Smooth muscle cell (in vitro differentiated cells): ENCODE measurements around the gene LAMA3. TPM values are rescaled to one million over a fixed set of nuclear protein-coding genes. Genes with fewer than 3 reads are reported as not detected.

ENCODE experiments used
- DNase-seq: peaks from one replicate; lab custom pipeline; 2025; ENCODE audit not compliant: unreplicated experiment; lab: John Stamatoyannopoulos, UW
- H2AFZ ChIP-seq: fragments of 200-600 bp; sonication (generic); 2 replicates; pipeline ENCODE4 v1.6.0; 2016; ENCODE audit warnings: antibody characterized with exemption, low read depth, mild to moderate bottlenecking
- H3F3A ChIP-seq: fragments of 200-600 bp; sonication (generic); 2 replicates; pipeline ENCODE4 v1.6.0; 2017; ENCODE audit warnings: antibody characterized with exemption, low read depth
- H3K27ac ChIP-seq: fragments of 200-600 bp; sonication (generic); 2 replicates; pipeline ENCODE4 v1.5.1; 2016; ENCODE audit warnings: low read depth, mild to moderate bottlenecking
- H3K27me3 ChIP-seq: fragments of 200-600 bp; sonication (generic); 2 replicates; pipeline ENCODE4 v1.6.1; 2016; ENCODE audit warnings: low read depth, mild to moderate bottlenecking
- H3K36me3 ChIP-seq: fragments of 200-600 bp; sonication (generic); 2 replicates; pipeline ENCODE4 v1.5.1; 2016; ENCODE audit warnings: low read depth
- H3K4me1 ChIP-seq: fragments of 200-600 bp; sonication (generic); 2 replicates; pipeline ENCODE4 v1.5.1; 2016; ENCODE audit warnings: low read depth
- H3K4me2 ChIP-seq: fragments of 200-600 bp; sonication (generic); 2 replicates; pipeline ENCODE4 v1.6.0; 2016; ENCODE audit warnings: mild to moderate bottlenecking
- H3K4me3 ChIP-seq: fragments of 200-600 bp; sonication (generic); 2 replicates; pipeline ENCODE4 v1.5.1; 2016; ENCODE audit warnings: mild to moderate bottlenecking
- H3K79me2 ChIP-seq: fragments of 200-600 bp; sonication (generic); 2 replicates; pipeline ENCODE4 v1.6.0; 2016; ENCODE audit warnings: low read depth, mild to moderate bottlenecking
- H3K9ac ChIP-seq: fragments of 200-600 bp; sonication (generic); 2 replicates; pipeline ENCODE4 v1.6.0; 2016; ENCODE audit warnings: low read depth
- H3K9me3 ChIP-seq: fragments of 200-600 bp; sonication (generic); replicated peaks from 2 replicates; pipeline ENCODE4 v1.5.1; 2016; ENCODE audit warnings: low read depth
- H4K20me1 ChIP-seq: fragments of 200-600 bp; sonication (generic); 2 replicates; pipeline ENCODE4 v1.6.0; 2016; ENCODE audit warnings: low read depth
- WGBS: methylation state at CpG from one replicate; pipeline ENCODE4 v1.1.7; 2016; ENCODE audit warnings: low lambda C conversion rate; 5-methylcytosine and 5-hydroxymethylcytosine counted together
- polyA plus RNA-seq: library from polyadenylated mRNA; unstranded; fragments of >200 nt; fragmentation: Nextera tagmentation; extraction: Ambion mirVana; gene quantifications from 2 replicates; pipeline ENCODE4 v1.2.1, GENCODE V29; 2016
- total RNA-seq: library from RNA; depleted of rRNA; stranded (reverse); fragments of >200 nt; gene quantifications from 2 replicates; pipeline ENCODE4 v1.2.3, GENCODE V29; 2014
- TF ChIP-seq, protein P1 (sequence below): fragments of 200-600 bp; sonication (generic); IDR thresholded peaks from 2 replicates; pipeline ENCODE4 v1.5.1; 2017; ENCODE audit warnings: borderline replicate concordance, mild to moderate bottlenecking, antibody characterized with exemption; ENCODE audit not compliant: insufficient read depth, poor library complexity, severe bottlenecking

The LAMA3 gene
- total and polyA plus RNA-seq, 2 experiments from 2014 or later, result 7.8 to 23.1 TPM

DNA sequence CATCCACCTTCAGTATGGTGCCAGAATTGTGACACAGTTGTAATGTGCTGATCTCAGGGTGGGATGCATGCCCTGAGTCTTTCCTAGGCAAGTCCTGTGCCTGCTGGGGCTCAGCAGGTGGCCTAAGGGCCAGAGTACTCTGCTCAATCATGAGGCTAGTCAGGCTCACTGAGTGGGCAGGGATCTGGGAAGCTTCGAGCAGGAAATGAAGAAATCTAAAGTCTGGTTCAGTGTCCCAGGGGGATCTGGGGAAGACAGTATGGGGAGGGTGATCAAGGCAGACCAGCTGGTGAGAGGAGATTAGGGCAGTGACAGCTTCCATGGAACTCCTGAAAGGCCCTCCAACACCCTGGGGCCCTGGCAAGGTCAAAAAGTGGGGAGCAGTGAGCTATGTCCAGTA lies 17.7 kb upstream of the LAMA3 start:
- TF ChIP-seq, protein P1, sequence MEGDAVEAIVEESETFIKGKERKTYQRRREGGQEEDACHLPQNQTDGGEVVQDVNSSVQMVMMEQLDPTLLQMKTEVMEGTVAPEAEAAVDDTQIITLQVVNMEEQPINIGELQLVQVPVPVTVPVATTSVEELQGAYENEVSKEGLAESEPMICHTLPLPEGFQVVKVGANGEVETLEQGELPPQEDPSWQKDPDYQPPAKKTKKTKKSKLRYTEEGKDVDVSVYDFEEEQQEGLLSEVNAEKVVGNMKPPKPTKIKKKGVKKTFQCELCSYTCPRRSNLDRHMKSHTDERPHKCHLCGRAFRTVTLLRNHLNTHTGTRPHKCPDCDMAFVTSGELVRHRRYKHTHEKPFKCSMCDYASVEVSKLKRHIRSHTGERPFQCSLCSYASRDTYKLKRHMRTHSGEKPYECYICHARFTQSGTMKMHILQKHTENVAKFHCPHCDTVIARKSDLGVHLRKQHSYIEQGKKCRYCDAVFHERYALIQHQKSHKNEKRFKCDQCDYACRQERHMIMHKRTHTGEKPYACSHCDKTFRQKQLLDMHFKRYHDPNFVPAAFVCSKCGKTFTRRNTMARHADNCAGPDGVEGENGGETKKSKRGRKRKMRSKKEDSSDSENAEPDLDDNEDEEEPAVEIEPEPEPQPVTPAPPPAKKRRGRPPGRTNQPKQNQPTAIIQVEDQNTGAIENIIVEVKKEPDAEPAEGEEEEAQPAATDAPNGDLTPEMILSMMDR, result no peak
- DNase-seq, result no peak
- Histone ChIP-seq H3K27me3 (peaks cover 30% of the 10 kb centered on the region), H3K9me3 (no peaks in the 10 kb centered on the region), H3K4me3 (no peak overlapping the region), H3K79me2 (no peaks in the 10 kb centered on the region), H4K20me1 (no peaks in the 10 kb centered on the region), H3K9ac (no peak overlapping the region), H2AFZ (no peak overlapping the region), H3F3A (no peaks in the 10 kb centered on the region), H3K4me1 (no peaks in the 10 kb centered on the region), H3K27ac (no peak overlapping the region), H3K4me2 (no peak overlapping the region), H3K36me3 (no peaks in the 10 kb centered on the region)
- WGBS, result 39% methylated on average over 1 of the region's 1 CpG

DNA sequence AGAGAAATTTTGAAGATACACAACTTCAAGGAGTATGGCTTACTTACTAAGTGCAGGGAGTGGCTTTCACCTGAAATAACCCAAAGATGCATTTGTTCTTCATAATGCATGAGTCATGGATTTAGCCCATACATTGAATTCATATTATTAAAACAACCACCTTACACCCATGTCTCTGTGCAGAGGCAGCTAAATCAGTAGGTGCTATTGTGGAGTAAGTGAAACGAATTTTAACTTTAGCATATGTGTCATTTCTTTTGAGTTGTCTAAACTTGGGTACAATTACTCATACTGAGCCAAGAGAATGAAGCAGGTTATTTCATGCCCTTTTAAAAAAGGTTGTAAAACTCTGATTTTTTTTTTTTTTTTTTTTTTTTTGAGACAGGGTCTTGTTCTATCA lies 15.5 kb upstream of the LAMA3 start:
- H3K9ac ChIP-seq, result no peak overlapping the region
- H3K27me3 ChIP-seq, result peaks cover 21% of the 10 kb centered on the region
- no peak for DNase-seq
- no peaks in the 10 kb centered on the region for H4K20me1 ChIP-seq
- H2AFZ ChIP-seq, result no peak overlapping the region
- no peaks in the 10 kb centered on the region for H3K9me3 ChIP-seq
- no peak overlapping the region for H3K27ac ChIP-seq
- no peaks in the 10 kb centered on the region for H3K36me3 ChIP-seq
- no peaks in the 10 kb centered on the region for H3K79me2 ChIP-seq
- no peaks in the 10 kb centered on the region for H3F3A ChIP-seq
- H3K4me3 ChIP-seq, result no peak overlapping the region
- H3K4me1 ChIP-seq, result no peaks in the 10 kb centered on the region
- TF ChIP-seq, protein P1, result no peak
- no peak overlapping the region for H3K4me2 ChIP-seq
- WGBS, result 85% methylated on average over 1 of the region's 1 CpG

DNA sequence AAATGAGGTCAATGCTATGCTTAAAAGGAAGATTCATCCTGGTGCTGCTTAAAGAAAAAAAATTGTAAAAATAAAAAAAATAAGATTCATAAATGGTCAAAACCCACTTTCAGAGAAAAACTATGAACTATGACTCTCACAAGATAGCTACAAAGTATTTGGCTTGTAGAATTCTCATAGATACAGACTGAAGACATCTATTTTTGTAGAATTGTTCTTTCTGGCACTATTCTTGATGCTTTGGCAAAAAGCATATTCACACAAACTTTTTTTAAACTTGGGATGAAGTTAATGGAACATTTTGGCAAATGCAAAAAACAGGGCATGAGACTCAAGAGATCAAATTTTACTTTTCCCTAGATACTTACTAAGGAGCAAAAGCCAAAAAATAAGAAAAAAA lies 14.0 kb upstream of the LAMA3 start:
- no peak overlapping the region for H3K4me2 ChIP-seq
- TF ChIP-seq, protein P1, result no peak
- no peaks in the 10 kb centered on the region for H3K79me2 ChIP-seq
- DNase-seq, result no peak
- no peaks in the 10 kb centered on the region for H4K20me1 ChIP-seq
- H3K27me3 ChIP-seq, result peaks cover 6% of the 10 kb centered on the region
- H3F3A ChIP-seq, result no peaks in the 10 kb centered on the region
- no peak overlapping the region for H2AFZ ChIP-seq
- H3K4me1 ChIP-seq, result no peaks in the 10 kb centered on the region
- H3K4me3 ChIP-seq, result no peak overlapping the region
- H3K27ac ChIP-seq, result no peak overlapping the region
- no peaks in the 10 kb centered on the region for H3K36me3 ChIP-seq
- H3K9me3 ChIP-seq, result no peaks in the 10 kb centered on the region
- H3K9ac ChIP-seq, result no peak overlapping the region

DNA sequence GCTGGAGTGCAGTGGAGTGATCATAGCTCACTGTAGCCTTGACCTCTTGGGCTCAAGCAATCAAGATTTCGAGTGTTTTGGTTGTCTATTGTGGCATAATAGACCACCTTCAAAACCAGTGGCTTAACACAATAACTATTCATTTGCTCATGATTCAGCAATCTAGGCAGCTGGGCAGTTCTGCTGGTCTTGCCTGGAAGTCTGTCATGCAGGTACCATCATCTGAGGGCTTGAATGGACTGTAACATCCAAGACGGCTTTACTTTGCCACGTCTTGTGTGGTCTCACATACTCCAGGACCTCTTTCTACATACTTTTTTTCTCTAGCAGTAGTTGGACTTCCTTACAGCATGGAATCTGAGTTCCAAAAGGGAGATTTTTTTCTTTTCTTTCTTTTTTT lies 13.4 kb upstream of the LAMA3 start:
- no peak for DNase-seq
- Histone ChIP-seq H3F3A (no peaks in the 10 kb centered on the region), H2AFZ (no peak overlapping the region), H3K9me3 (no peaks in the 10 kb centered on the region), H3K9ac (no peak overlapping the region), H4K20me1 (no peaks in the 10 kb centered on the region), H3K4me3 (no peak overlapping the region), H3K27ac (no peak overlapping the region), H3K4me2 (no peak overlapping the region), H3K79me2 (no peaks in the 10 kb centered on the region), H3K27me3 (no peaks in the 10 kb centered on the region), H3K36me3 (no peaks in the 10 kb centered on the region), H3K4me1 (no peaks in the 10 kb centered on the region)
- 92% methylated on average over 3 of the region's 3 CpGs for WGBS
- TF ChIP-seq, protein P1, result no peak
